ENCODE results near the gene USP22.

The USP22 gene

GRCh38 chr17:21008160-21008915 is 34.5 kb downstream of the USP22 start:
- ChIA-PET POLR2A (no interaction called here), CTCF (interaction anchor here (1.2 kb wide), 1 partner anchor 15 kb away, joined by 4 read pairs; no protein-coding TSS in a partner anchor)
- DNase-seq (ENCODE audit: low read depth, low spot score), result no peak
- no peak for TF ChIP-seq CTCF (IDR thresholded peaks at IDR 0.05; ENCODE audit: insufficient read depth, low read length, missing control alignments)
- H3K4me3 ChIP-seq (ENCODE audit: low read depth, low read length), result no peak overlapping the region

- ChIA-PET CTCF (interaction anchor here (0.7 to 1.4 kb wide), 3 partner anchors 10 to 207 kb away, joined by 3 to 8 read pairs (median 4); no protein-coding TSS in a partner anchor), POLR2A (no interaction called here)
- TF ChIP-seq CTCF (IDR thresholded peaks at IDR 0.05; ENCODE audit: insufficient read depth, low read length, missing control alignments), result no peak
- no peak for DNase-seq (ENCODE audit: low read depth, low spot score)
- no peak overlapping the region for H3K4me3 ChIP-seq (ENCODE audit: low read depth, low read length)
Measured at GRCh38 chr17:21007646-21008045, 35.2 kb downstream of the USP22 start.

- ChIA-PET CTCF (interaction anchor here (1.2 to 3.2 kb wide), 2 partner anchors 9 to 13 kb away, joined by 4 to 17 read pairs; no protein-coding TSS in a partner anchor), POLR2A (interaction anchor here (0.6 kb wide), 1 partner anchor 28 kb away, joined by 3 read pairs; no protein-coding TSS in a partner anchor)
- H3K4me3 ChIP-seq (ENCODE audit: low read depth, low read length), result no peak overlapping the region
- no peak for DNase-seq (ENCODE audit: low read depth, low spot score)
- TF ChIP-seq CTCF (IDR thresholded peaks at IDR 0.05; ENCODE audit: insufficient read depth, low read length, missing control alignments), result no peak
Measured at GRCh38 chr17:21005803-21006202, 37.0 kb downstream of the USP22 start.

- TF ChIP-seq CTCF (IDR thresholded peaks at IDR 0.05; ENCODE audit: insufficient read depth, low read length, missing control alignments), result no peak
- ChIA-PET CTCF (interaction anchor here (1.2 to 3.2 kb wide), 3 partner anchors 9 to 12 kb away, joined by 3 to 17 read pairs (median 4); no protein-coding TSS in a partner anchor), POLR2A (interaction anchor here (0.6 kb wide), 1 partner anchor 28 kb away, joined by 3 read pairs; no protein-coding TSS in a partner anchor)
- no peak for DNase-seq (ENCODE audit: low read depth, low spot score)
- no peak overlapping the region for H3K4me3 ChIP-seq (ENCODE audit: low read depth, low read length)
Measured at GRCh38 chr17:21005367-21005766, 37.4 kb downstream of the USP22 start.

- POLR2A ChIA-PET, result no interaction called here
- CTCF ChIA-PET, result interaction anchor here (1.4 to 3.2 kb wide), 2 partner anchors 11 to 12 kb away, joined by 3 to 17 read pairs; no protein-coding TSS in a partner anchor
- TF ChIP-seq CTCF (IDR thresholded peaks at IDR 0.05; ENCODE audit: insufficient read depth, low read length, missing control alignments), result no peak
- no peak overlapping the region for H3K4me3 ChIP-seq (ENCODE audit: low read depth, low read length)
- DNase-seq (ENCODE audit: low read depth, low spot score), result no peak
Measured at GRCh38 chr17:21004016-21004930, 38.5 kb downstream of the USP22 start.
